Breast epithelium (tissue), 4 donors: Measurements from ENCODE around the gene CTRL. TPM values are rescaled to one million over a fixed set of nuclear protein-coding genes. Genes with fewer than 3 reads are reported as not detected.

Source experiments
- DNase-seq, 2 donors: peaks; one replicate each; pipeline ENCODE4 v3.0.0-alpha.2; 2019; ENCODE audit warnings: low spot score in 2 of 2
- H3K27ac ChIP-seq, 2 donors: fragments of 200-600 bp; sonication (generic) in 1 of 2; one replicate each; pipeline ENCODE4 v1.5.1; 2016 to 2019; ENCODE audit warnings: mild to moderate bottlenecking in 1 of 2
- H3K27me3 ChIP-seq, 2 donors: fragments of 200-600 bp; sonication (generic) in 1 of 2; one replicate each; pipeline versions ENCODE4 v1.5.1 to v1.6.0; 2017 to 2019; ENCODE audit warnings: control low read depth in 1 of 2, mild to moderate bottlenecking in 1 of 2
- H3K36me3 ChIP-seq: fragments of 200-600 bp; one replicate; pipeline ENCODE4 v1.5.1; 2019
- H3K4me1 ChIP-seq, 2 donors: fragments of 200-600 bp; sonication (generic); one replicate each; pipeline ENCODE4 v1.5.1; 2016 to 2019; ENCODE audit warnings: control low read depth in 1 of 2
- H3K4me3 ChIP-seq, 3 donors: fragments of 200-600 bp; sonication (generic); 1 replicate in 2 of 3; 2 replicates in 1 of 3; pipeline ENCODE4 v1.5.1; 2016 to 2019; ENCODE audit warnings: mild to moderate bottlenecking in 3 of 3, moderate library complexity in 2 of 3
- H3K9me3 ChIP-seq, 2 donors: fragments of 200-600 bp; sonication (generic) in 1 of 2; one replicate each; pipeline ENCODE4 v1.5.1; 2016 to 2019; ENCODE audit warnings: control low read depth in 1 of 2
- POLR2A ChIP-seq: fragments of 450-650 bp; IDR thresholded peaks from one replicate; pipeline ENCODE4 v1.6.1; 2016; ENCODE audit warnings: antibody characterized with exemption, mild to moderate bottlenecking, moderate library complexity
- POLR2AphosphoS5 ChIP-seq, 3 donors: sonication (generic); formaldehyde crosslinking; IDR thresholded peaks; one replicate each; pipeline ENCODE4 v1.6.1; 2017; ENCODE audit warnings: antibody characterized with exemption in 3 of 3
- intact Hi-C: fragments of 100-400 bp; cut with DNase I; formaldehyde crosslinking; loops from one replicate; pipeline ENCODE4 v1.15.1; 2023; ENCODE audit warnings: low total_unique reads
- total RNA-seq, 3 donors: library from RNA; depleted of rRNA; stranded (reverse); fragments of >200 nt; gene quantifications; one replicate each; pipeline ENCODE4 v1.1.0, GENCODE V29; 2016
- TF ChIP-seq, protein P1 (sequence below), 3 donors: fragments of 450-650 bp; IDR thresholded peaks; one replicate each; pipeline ENCODE4 v1.5.1; 2016 to 2017; ENCODE audit warnings: antibody characterized with exemption in 3 of 3, mild to moderate bottlenecking in 3 of 3, moderate library complexity in 3 of 3

The CTRL gene
- total RNA-seq, 3 donors from 2014 or later = 1.0 to 2.6 (median 1.8) TPM

- Histone ChIP-seq H3K9me3 (no peaks in the 10 kb centered on the region), H3K36me3 (no peaks in the 10 kb centered on the region), H3K27ac (no peak overlapping the region), H3K27me3 (no peaks in the 10 kb centered on the region), H3K4me3 (no peak overlapping the region), H3K4me1 (no peaks in the 10 kb centered on the region)
- intact Hi-C loops = no loop called here
- DNase-seq = no peak
- TF ChIP-seq POLR2AphosphoS5 (IDR thresholded peaks at IDR 0.05) (no peak), POLR2A (no peak)
- TF ChIP-seq, protein P1, sequence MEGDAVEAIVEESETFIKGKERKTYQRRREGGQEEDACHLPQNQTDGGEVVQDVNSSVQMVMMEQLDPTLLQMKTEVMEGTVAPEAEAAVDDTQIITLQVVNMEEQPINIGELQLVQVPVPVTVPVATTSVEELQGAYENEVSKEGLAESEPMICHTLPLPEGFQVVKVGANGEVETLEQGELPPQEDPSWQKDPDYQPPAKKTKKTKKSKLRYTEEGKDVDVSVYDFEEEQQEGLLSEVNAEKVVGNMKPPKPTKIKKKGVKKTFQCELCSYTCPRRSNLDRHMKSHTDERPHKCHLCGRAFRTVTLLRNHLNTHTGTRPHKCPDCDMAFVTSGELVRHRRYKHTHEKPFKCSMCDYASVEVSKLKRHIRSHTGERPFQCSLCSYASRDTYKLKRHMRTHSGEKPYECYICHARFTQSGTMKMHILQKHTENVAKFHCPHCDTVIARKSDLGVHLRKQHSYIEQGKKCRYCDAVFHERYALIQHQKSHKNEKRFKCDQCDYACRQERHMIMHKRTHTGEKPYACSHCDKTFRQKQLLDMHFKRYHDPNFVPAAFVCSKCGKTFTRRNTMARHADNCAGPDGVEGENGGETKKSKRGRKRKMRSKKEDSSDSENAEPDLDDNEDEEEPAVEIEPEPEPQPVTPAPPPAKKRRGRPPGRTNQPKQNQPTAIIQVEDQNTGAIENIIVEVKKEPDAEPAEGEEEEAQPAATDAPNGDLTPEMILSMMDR (IDR thresholded peaks at IDR 0.05) = no peak
Measured at GRCh38 chr16:67909056-67909742, 22.5 kb downstream of the CTRL start.

DNA sequence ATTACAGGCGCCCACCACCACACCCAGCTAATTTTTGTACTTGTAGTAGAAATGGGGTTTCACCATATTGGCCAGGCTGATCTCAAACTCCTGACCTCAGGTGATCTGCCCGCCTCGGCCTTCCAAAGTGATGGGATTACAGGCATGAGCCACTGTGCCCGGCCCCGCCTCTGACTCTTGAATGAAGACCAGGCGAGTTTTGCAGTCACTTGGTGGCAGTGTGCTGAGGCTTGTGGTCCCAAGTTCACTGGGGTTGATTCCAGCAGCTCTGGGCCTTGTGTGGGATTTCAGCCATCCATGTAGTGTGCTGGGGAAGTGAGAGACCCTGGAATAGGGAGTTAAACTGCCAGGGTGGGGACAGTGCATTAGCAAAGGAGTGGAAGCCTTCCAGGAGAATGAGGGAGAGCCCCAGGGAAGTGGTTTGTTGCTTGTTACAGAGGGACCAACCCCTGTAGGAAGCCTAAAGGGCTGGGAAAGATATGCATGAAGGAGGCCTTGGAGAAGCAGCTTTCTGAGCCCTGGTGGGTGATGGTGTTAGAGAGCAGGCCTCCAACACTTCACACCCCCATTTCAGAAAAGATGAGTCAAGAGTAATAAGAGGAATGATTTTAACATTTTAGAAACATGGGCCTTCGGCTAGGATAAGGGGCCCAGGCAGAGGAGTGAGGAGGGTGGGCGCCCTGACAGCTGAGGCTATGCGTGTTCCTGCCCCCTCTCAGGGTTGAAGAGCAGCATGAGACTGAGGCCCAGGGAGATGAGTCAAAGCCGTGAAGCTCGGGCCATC is 24.1 kb downstream of the CTRL start:
- Histone ChIP-seq H3K27me3 (no peaks in the 10 kb centered on the region), H3K9me3 (no peaks in the 10 kb centered on the region), H3K36me3 (no peaks in the 10 kb centered on the region), H3K4me3 (no peak overlapping the region), H3K4me1 (no peaks in the 10 kb centered on the region), H3K27ac (no peak overlapping the region)
- TF ChIP-seq POLR2AphosphoS5 (IDR thresholded peaks at IDR 0.05) (no peak), POLR2A (no peak)
- TF ChIP-seq, protein P1 (IDR thresholded peaks at IDR 0.05) = no peak
- DNase-seq = no peak
- intact Hi-C loops = no loop called here

GRCh38 chr16:67902831-67903230 is 28.8 kb downstream of the CTRL start:
- DNase-seq = no peak
- no peaks in the 10 kb centered on the region for H3K27me3 ChIP-seq
- TF ChIP-seq, protein P1 (IDR thresholded peaks at IDR 0.05) = no peak
- TF ChIP-seq POLR2AphosphoS5 (IDR thresholded peaks at IDR 0.05) = no peak
- TF ChIP-seq POLR2A = no peak
- H3K4me1 ChIP-seq = no peaks in the 10 kb centered on the region
- no peaks in the 10 kb centered on the region for H3K9me3 ChIP-seq
- no peak overlapping the region for H3K27ac ChIP-seq
- H3K36me3 ChIP-seq = no peaks in the 10 kb centered on the region
- H3K4me3 ChIP-seq = no peak overlapping the region
- intact Hi-C loops = no loop called here

GRCh38 chr16:67901734-67902133 is 29.9 kb downstream of the CTRL start:
- Histone ChIP-seq H3K27me3 (no peaks in the 10 kb centered on the region), H3K9me3 (no peaks in the 10 kb centered on the region), H3K4me1 (no peaks in the 10 kb centered on the region), H3K36me3 (no peaks in the 10 kb centered on the region), H3K4me3 (no peak overlapping the region), H3K27ac (no peak overlapping the region)
- intact Hi-C loops = no loop called here
- TF ChIP-seq, protein P1 (IDR thresholded peaks at IDR 0.05) = no peak
- TF ChIP-seq POLR2AphosphoS5 (IDR thresholded peaks at IDR 0.05) (no peak), POLR2A (no peak)
- DNase-seq = no peak

GRCh38 chr16:67897231-67897630 is 34.4 kb downstream of the CTRL start:
- intact Hi-C loops = no loop called here
- Histone ChIP-seq H3K4me3 (no peak overlapping the region), H3K27me3 (no peaks in the 10 kb centered on the region), H3K4me1 (peaks cover 0 to 8% of the 10 kb centered on the region in 2 donors), H3K9me3 (no peaks in the 10 kb centered on the region), H3K36me3 (no peaks in the 10 kb centered on the region), H3K27ac (peak overlapping the region; percentile 48 to 66)
- peak in 1 of 2 donors; percentile 33 for DNase-seq
- no peak for TF ChIP-seq POLR2AphosphoS5 (IDR thresholded peaks at IDR 0.05)
- TF ChIP-seq, protein P1 (IDR thresholded peaks at IDR 0.05) = no peak
- TF ChIP-seq POLR2A = no peak
